ENCODE measurements around the gene SPRED1. TPM values are rescaled to one million over a fixed set of nuclear protein-coding genes. Genes with fewer than 3 reads are reported as not detected.
A peak's percentile ranks its signal among the peaks of the same experiment; 100 is the strongest.

Gene SPRED1
- total and polyA plus RNA-seq, 12 donors = 4.9 to 31.3 (median 19.4) TPM

GRCh38 chr15:38255690-38256089 is 3.1 kb downstream of the SPRED1 start:
- H3K4me1 ChIP-seq (replicated peaks in 1 of 2) = peaks cover 0 to 49% of the 10 kb centered on the region in 2 donors

GRCh38 chr15:38257676-38258075 is 5.0 kb downstream of the SPRED1 start:
- no peak for DNase-seq
- no peak overlapping the region for H3K27ac ChIP-seq
- H3K9me3 ChIP-seq (replicated peaks in 1 of 3) = no peaks in the 10 kb centered on the region
- intact Hi-C loops (cut with DNase I) = loop anchor here (10.0 kb wide), 1 partner anchor 97 kb away; no protein-coding TSS in a partner anchor
- H3K27me3 ChIP-seq = no peaks in the 10 kb centered on the region
- no peak for TF ChIP-seq CTCF (IDR thresholded peaks at IDR 0.05)
- no peak for TF ChIP-seq POLR2A (IDR thresholded peaks at IDR 0.05)
- WGBS, 4 donors = 22 to 28% (median 27%) methylated on average over 2 of the region's 2 CpGs
- H3K4me3 ChIP-seq = peak overlapping the region in 1 of 4 donors; percentile 12
- H3K36me3 ChIP-seq (replicated peaks in 1 of 2) = no peaks in the 10 kb centered on the region
- peaks cover 0 to 44% of the 10 kb centered on the region in 2 donors for H3K4me1 ChIP-seq (replicated peaks in 1 of 2)

More at GRCh38 chr15:38255690-38256089, 3.1 kb downstream of the SPRED1 start:
- no peak for DNase-seq
- TF ChIP-seq POLR2A (IDR thresholded peaks at IDR 0.05) (no peak), CTCF (IDR thresholded peaks at IDR 0.05) (no peak)
- intact Hi-C loops (cut with DNase I) = loop anchor here (10.0 kb wide), 1 partner anchor 99 kb away; no protein-coding TSS in a partner anchor
- Histone ChIP-seq H3K4me3 (peak overlapping the region in 1 of 4 donors; percentile 87), H3K27ac (peak overlapping the region in 2 of 5 donors; percentile 97 to 99), H3K27me3 (no peaks in the 10 kb centered on the region), H3K9me3 (replicated peaks in 1 of 3) (no peaks in the 10 kb centered on the region), H3K36me3 (replicated peaks in 1 of 2) (no peaks in the 10 kb centered on the region)
- WGBS, 4 donors = 27 to 30% (median 27%) methylated on average over 2 of the region's 2 CpGs

- no peak for TF ChIP-seq CTCF (IDR thresholded peaks at IDR 0.05)
- TF ChIP-seq POLR2A (IDR thresholded peaks at IDR 0.05) = no peak
- intact Hi-C loops (cut with DNase I) = loop anchor here (10.0 kb wide), 1 partner anchor 96 kb away; no protein-coding TSS in a partner anchor
- H3K4me1 ChIP-seq (replicated peaks in 1 of 2) = peaks cover 0 to 44% of the 10 kb centered on the region in 2 donors
These were observed 6.5 kb downstream of the SPRED1 start for GRCh38 chr15:38259134-38259533.

DNA sequence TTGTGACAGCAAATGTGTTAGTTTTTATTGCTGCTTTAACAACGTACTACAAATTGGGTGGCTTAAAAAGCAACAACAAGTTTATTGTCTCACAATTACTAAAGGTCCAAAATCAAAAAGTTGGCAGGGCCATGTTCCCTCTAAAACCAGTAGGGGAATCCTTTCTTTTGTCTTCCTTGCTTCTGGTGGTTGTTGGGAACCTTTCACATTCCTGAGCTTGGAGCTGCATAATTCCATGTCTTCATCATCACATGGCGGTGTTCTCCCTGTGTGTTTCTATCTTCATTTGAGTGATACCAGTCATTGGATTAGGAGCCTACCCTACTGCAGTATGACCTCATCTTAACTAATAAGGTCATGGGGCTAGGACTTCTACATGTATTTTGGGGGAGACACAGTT is 7.4 kb downstream of the SPRED1 start:
- no peak for DNase-seq
- Histone ChIP-seq H3K4me3 (no peak overlapping the region), H3K27ac (no peak overlapping the region), H3K4me1 (replicated peaks in 1 of 2) (peaks cover 0 to 38% of the 10 kb centered on the region in 2 donors), H3K27me3 (no peaks in the 10 kb centered on the region), H3K9me3 (replicated peaks in 1 of 3) (no peaks in the 10 kb centered on the region), H3K36me3 (replicated peaks in 1 of 2) (no peaks in the 10 kb centered on the region)
- intact Hi-C loops (cut with DNase I) = no loop called here
- 76 to 88% (median 86%) methylated on average over 2 of the region's 2 CpGs for WGBS, 4 donors
- TF ChIP-seq CTCF (IDR thresholded peaks at IDR 0.05) = no peak
- TF ChIP-seq POLR2A (IDR thresholded peaks at IDR 0.05) = no peak

More at GRCh38 chr15:38259134-38259533, 6.5 kb downstream of the SPRED1 start:
- DNase-seq = no peak
- H3K27ac ChIP-seq = no peak overlapping the region
- H3K27me3 ChIP-seq = no peaks in the 10 kb centered on the region
- no peaks in the 10 kb centered on the region for H3K36me3 ChIP-seq (replicated peaks in 1 of 2)
- WGBS, 4 donors = 87 to 98% (median 94%) methylated on average over 2 of the region's 2 CpGs
- H3K9me3 ChIP-seq (replicated peaks in 1 of 3) = no peaks in the 10 kb centered on the region
- no peak overlapping the region for H3K4me3 ChIP-seq
